AG09309 (cell line): ENCODE results near the gene NAA50.
A peak's percentile ranks its signal among the peaks of the same experiment; 100 is the strongest.

ENCODE experiments used
- DNase-seq: peaks from one replicate; pipeline ENCODE4 v3.0.0-alpha.2; 2010; ENCODE audit warnings: low read depth
- H3K4me3 ChIP-seq: 2 replicates; pipeline ENCODE4 v1.5.1; 2011; ENCODE audit warnings: mild to moderate bottlenecking, low read depth, low read length, moderate library complexity; ENCODE audit not compliant: control insufficient read depth
- CTCF ChIP-seq: IDR thresholded peaks from 2 replicates; pipeline ENCODE4 v1.5.1; 2011; ENCODE audit warnings: mild to moderate bottlenecking, low read depth, low read length, inconsistent platforms; ENCODE audit not compliant: insufficient read depth, control insufficient read depth; ENCODE audit errors: missing control alignments

NAA50 gene

GRCh38 chr3:113741620-113742019 is 4.4 kb downstream of the NAA50 start:
- no peak for TF ChIP-seq CTCF
- no peak overlapping the region for H3K4me3 ChIP-seq

GRCh38 chr3:113741086-113741485 is 5.0 kb downstream of the NAA50 start:
- no peak for DNase-seq
- TF ChIP-seq CTCF, result no peak
- H3K4me3 ChIP-seq, result no peak overlapping the region

More at GRCh38 chr3:113741620-113742019, 4.4 kb downstream of the NAA50 start:
- DNase-seq, result no peak

GRCh38 chr3:113736548-113737089 is 9.4 kb downstream of the NAA50 start:
- DNase-seq, result peak; percentile 47
- peak; percentile 51 for TF ChIP-seq CTCF
- no peak overlapping the region for H3K4me3 ChIP-seq

GRCh38 chr3:113731694-113732093 is 14.4 kb downstream of the NAA50 start:
- no peak overlapping the region for H3K4me3 ChIP-seq
- no peak for DNase-seq
- no peak for TF ChIP-seq CTCF

- no peak overlapping the region for H3K4me3 ChIP-seq
- DNase-seq, result no peak
- TF ChIP-seq CTCF, result no peak
These were observed 15.5 kb downstream of the NAA50 start for GRCh38 chr3:113730550-113730949.

GRCh38 chr3:113728661-113729060 is 17.4 kb downstream of the NAA50 start:
- DNase-seq, result no peak
- no peak for TF ChIP-seq CTCF
- H3K4me3 ChIP-seq, result no peak overlapping the region

- no peak for TF ChIP-seq CTCF
- DNase-seq, result no peak
- no peak overlapping the region for H3K4me3 ChIP-seq
These were observed 24.4 kb downstream of the NAA50 start for GRCh38 chr3:113721636-113722035.
